Measurements from ENCODE around the gene DOHH.

DNA sequence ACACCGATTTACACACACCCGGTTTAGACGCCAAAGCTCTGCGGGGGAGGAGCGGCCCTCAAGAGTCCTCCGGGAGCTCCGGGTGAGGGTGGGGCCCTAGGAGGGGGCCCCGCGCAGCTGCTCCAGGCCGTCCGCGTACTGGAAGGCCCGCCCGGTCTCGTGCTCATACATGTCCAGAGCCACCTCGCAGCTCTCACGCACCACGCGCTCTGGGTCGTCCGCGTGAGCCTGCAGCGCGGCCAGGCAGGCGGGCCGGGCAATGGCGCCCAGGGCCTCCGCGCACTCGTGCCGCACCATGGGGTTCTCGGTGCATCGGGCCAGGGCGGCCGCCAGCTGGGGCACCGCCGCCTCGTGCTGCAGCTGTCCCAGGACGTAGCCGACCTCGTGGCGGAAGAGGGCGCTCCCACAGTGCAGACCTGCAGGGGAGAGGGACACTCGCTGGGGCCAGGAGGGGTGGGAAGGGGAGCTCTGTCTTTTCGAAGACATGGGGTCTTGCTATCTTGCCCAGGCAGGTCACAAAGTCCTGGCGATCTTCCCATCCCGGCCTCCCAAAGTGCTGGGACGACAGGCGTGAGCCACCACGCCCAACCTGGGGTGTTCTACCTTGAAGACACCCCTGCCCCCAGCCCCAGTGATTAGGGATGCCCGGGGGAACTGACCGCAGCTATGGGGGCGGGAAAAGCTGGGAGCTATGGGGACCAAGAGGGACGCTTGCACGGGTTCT lies 8.9 kb downstream of the DOHH start:
- TF ChIP-seq, protein P1, sequence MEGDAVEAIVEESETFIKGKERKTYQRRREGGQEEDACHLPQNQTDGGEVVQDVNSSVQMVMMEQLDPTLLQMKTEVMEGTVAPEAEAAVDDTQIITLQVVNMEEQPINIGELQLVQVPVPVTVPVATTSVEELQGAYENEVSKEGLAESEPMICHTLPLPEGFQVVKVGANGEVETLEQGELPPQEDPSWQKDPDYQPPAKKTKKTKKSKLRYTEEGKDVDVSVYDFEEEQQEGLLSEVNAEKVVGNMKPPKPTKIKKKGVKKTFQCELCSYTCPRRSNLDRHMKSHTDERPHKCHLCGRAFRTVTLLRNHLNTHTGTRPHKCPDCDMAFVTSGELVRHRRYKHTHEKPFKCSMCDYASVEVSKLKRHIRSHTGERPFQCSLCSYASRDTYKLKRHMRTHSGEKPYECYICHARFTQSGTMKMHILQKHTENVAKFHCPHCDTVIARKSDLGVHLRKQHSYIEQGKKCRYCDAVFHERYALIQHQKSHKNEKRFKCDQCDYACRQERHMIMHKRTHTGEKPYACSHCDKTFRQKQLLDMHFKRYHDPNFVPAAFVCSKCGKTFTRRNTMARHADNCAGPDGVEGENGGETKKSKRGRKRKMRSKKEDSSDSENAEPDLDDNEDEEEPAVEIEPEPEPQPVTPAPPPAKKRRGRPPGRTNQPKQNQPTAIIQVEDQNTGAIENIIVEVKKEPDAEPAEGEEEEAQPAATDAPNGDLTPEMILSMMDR (conservative IDR thresholded peaks at IDR 0.05 in 1 of 2, IDR thresholded peaks at IDR 0.05 in 1 of 2; ENCODE audit: extremely low read depth in 1 of 2, insufficient read depth in 1 of 2, low read depth in 1 of 2, low read length in 2 of 2), result no peak
- TF ChIP-seq EZH2 (IDR thresholded peaks at IDR 0.05; ENCODE audit: borderline replicate concordance, low read length), result no peak
